Muscle of back (tissue), 11 donors: ENCODE results near the gene F2. TPM values are rescaled to one million over a fixed set of nuclear protein-coding genes. Genes with fewer than 3 reads are reported as not detected.

Source experiments
- DNase-seq, 3 donors: peaks; one replicate each; pipeline versions ENCODE4 v3.0.0 to v3.0.0-alpha.2; 2013
- polyA plus RNA-seq, 10 donors: library from polyadenylated mRNA; unstranded; fragments of 120-200 nt; gene quantifications; one replicate each; pipeline ENCODE4 v1.2.1, GENCODE V29; 2013; ENCODE audit not compliant: insufficient read length in 10 of 10

Gene F2
- polyA plus RNA-seq, 10 donors, result 0.50 TPM; not detected in 9

DNA sequence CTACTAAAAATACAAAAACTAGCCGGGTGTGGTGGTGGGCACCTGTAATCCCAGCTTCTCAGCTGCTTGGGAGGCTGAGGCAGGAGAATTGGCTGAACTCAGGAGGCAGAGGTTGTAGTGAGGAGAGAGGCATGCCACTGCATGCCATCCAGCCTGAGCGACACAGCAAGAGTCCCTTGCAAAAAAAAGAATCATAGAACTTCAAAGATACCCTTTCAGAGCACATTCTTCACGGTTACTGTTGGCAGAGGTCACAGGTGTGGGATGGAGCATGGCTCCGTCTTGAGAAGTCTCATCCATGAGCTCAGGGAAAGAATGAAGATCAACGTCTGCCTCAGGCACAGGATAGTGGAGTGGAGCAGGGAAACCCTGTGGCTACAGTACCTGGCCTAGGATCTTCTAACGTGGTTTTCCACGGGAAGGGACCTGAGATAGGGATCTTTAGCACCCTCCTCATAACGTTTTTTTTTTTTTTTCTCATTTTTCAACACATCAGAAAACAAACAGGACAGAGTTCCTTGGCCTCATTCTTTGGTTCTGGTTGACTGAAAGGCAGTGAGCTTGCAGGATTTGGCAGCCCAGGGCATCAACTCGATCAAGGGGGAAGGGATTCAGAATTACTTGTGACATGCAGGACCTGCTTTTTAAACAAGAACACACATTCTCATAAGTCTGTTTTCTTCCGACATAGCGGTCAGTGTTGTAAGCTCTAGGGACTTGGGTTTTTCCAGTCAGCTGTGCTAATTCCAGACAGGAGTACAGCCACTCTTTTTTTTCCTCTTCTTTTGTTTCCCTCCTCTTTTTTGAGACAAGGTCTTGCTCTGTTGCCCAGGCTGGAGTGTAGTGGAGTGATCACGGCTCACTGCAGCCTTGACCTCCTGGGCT, 22.8 kb downstream of the F2 start:
- peak in 1 of 3 donors; percentile 14 for DNase-seq

DNA sequence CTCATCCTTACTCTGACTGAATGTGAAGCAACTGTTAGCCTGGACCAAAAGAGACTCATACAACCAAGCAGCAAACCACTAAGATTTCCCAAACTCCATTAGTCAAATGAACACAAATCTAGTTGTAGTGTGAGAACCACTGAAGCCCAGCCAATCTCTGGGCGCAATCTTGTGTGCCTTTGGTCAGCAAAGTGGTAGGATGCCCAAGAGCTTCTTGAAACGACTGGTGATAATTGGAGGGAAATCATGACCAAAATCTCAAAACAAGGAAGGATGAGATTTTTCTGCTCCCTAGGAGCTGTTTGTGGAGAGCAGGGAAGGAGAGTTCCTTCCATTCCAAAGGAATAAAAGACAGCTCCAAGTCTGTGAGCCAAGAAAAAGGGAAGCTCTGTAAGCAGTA, 24.0 kb downstream of the F2 start:
- DNase-seq, result no peak

DNA sequence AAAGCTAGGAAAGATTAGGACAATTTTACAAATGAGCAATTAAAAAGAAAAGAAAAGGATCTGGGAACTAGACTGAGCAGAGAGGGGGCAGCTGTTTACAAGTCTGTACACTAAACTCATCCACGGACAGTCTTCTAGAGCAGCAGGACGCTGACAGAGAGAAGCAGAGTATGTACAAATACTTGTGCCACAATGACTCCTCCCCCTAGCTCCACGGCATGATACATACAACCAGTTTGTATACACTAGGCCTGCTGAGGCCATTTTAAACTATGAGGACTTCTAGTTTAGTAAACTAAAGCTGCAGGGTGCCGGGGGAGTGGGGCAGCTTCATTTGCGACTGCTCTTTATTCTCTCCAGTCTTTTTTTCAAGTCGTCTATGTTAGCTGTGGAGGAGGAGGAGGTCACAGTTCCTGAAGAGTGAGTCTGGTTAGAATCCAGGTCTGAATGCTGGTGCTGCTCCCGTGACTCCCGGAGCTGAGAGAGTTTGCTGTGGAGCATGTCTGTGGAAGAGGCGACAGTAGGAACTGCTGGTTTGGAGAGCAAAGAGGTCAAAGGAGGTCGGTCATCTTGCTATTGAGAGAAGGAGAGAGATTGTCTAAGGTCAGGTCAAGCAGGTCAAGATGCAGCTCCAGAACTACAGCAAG, 24.8 kb downstream of the F2 start:
- no peak for DNase-seq

DNA sequence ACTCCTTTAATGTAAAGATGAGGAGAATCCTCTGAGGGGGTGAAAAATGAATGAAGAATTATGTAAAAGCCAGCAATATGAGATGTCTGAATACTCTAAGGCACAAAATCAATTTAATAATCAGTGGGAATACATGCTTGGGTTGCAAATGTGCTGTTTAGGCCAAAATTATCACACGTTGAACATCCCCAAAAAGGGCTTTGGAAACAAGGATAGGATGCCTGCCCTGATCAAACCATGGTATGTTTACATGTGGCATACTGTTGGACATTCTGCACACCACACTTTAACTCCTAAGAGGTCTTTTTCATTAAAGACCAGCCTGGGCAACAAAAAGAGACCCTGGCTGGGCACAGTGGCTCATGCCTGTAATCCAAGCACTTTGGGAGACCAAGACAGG, 26.3 kb downstream of the F2 start:
- DNase-seq, result no peak

DNA sequence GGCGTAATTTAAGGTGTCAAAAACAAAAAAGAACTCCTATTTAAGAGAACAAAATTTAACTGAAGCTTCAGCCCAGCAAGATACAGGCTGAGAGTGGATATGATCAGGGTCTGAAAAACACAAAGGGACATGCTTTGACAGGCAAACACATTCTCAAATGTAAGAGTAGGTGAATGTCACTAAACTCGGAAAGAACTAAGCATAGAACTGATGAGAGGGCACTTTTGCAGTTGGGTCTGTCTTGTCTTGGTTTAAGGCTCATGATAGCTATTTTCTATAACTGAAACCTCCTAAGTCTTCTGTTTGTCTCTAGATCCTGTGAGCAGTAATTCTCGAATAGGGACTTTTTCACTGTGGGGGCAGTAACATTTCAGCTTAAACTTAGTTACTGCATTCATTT, 27.0 kb downstream of the F2 start:
- no peak for DNase-seq

DNA sequence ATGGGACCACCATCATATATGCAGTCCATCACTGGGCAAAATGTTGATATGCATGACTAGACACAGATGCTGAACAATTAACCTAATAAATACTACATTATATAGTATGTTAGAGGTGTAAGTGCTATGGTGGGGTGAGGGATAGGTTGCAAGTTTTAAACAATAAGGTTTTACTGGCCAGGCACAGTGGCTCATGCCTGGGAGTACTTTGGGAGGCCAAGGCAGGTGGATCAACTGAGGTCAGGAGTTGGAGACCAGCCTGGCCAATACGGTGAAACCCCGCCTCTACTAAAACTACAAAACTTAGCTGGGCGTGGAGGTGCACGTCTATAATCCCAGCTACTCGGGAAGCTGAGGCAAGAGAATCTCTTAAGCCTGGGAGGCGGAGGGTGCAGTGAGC, 28.1 kb downstream of the F2 start:
- no peak for DNase-seq

DNA sequence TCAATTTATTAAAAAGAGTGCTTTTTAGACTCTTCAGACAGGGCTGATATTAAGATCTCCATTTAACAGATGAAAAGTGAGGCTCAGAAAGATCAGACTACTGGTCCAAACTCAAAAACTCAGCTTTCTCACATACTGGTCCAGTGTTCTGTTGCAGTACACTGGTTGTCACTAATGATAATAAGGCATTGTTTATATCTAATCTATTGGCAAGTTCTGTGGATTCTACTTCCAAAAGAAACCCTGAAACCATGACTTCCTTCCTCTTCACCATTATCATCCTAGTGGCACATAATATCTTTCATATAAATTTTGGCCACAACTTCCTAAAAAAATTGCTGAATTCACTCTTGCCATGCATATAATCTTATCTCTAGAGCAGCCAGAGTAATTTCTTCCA, 36.9 kb downstream of the F2 start:
- DNase-seq, result no peak

DNA sequence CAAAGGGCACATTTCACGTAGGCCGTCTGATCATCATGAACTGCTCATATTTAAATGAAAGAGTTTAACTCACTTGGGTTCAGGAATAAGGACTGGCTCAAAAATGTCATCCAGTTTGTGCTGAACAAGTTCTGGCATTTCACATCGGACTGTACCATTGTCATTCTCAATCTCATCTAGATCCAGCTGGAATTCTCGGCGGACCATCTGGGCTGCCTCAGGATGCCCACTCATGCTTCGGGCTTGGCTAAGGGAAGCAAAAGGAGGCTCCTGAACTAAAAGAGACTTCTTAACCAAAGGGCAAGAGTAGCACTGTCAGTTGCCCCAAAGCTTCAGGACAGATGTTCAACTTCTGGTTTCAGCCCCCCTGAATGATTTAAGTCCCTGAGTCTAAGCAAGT, 40.2 kb downstream of the F2 start:
- no peak for DNase-seq

DNA sequence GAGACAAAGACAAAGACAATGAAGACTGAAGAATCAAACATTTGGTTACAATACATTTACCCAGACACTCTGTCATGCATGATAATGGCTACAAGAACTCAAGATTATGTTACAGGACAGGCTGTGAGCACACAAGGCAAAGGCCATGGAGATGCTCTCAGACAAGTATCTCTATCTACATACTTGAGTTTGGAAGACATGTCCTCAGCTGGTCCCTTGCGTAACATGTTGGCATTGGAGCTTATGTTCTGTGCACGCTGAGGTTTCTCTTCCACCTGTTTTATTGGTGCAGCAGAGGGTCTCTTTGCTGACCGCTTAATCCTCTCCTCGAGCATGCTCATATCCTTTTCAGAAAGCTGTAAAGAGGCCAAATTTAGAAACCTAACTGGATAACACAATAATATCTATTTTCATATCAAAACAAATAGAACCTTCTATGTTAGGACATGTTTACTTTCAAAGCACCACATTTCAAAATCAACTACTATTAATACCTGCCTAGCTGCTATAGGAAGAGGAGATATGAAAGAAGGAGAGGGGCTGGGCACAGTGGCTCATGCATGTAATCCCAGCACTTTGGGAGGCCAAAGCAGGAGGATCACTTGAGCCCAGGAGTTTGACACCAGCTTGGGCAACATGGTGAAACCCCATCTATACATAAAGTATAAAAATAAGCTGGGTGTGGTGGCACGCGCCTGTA, 41.6 kb downstream of the F2 start:
- no peak for DNase-seq

DNA sequence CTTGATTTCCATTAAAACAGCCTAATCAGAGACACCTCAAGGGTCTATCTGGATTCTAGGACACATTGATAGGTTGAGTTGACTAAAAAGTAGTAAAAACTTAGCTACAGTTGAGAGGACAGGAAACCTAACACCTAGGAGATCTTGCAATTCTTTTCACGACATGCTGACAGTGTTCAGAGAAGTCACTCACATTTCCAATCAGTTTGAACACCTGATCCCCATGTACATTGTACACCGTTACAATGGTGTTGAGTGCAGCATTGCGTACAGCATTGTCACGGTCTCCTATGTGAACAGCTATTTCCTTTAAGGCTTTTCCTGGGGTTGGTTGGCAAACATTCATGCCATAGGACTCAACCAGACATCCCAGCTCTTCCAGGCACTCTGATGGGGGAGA, 42.8 kb downstream of the F2 start:
- DNase-seq, result no peak

DNA sequence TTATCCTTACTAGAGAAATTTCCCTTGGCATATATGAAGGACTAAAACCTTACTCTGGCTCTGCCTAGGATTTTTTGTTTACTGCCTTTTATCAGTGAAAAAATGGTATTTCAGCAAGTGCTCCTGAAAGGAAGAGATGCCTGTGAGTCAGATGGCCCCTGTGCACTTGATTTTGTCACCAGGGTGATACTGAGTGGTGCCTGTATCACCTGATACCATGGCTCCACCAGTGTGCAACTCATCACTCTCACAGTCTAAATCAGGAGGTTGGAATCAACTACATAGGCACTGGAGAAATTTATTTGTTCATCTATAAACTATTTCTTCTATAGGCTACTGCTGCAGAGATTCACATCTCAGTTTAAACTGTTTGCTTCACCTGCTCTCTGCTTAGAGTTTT, 43.2 kb downstream of the F2 start:
- no peak for DNase-seq

DNA sequence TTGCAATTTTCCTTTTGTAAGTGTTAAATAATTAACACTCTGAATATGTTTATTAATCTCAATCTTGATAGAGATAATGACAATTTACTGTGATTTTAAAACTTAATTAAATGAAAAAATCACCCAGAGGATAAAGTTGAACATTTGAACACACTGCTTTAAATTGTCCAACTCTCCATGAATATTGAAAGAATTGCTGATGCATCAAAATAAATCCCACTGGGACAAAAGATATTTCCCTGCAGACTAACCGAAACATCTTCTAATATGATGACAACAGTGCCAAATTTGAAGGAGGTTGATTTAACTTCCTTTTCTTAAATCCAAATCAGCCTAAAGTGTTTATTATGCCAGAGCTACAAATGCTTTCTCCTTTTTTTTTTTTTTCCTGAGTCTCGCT, 47.6 kb downstream of the F2 start:
- no peak for DNase-seq

DNA sequence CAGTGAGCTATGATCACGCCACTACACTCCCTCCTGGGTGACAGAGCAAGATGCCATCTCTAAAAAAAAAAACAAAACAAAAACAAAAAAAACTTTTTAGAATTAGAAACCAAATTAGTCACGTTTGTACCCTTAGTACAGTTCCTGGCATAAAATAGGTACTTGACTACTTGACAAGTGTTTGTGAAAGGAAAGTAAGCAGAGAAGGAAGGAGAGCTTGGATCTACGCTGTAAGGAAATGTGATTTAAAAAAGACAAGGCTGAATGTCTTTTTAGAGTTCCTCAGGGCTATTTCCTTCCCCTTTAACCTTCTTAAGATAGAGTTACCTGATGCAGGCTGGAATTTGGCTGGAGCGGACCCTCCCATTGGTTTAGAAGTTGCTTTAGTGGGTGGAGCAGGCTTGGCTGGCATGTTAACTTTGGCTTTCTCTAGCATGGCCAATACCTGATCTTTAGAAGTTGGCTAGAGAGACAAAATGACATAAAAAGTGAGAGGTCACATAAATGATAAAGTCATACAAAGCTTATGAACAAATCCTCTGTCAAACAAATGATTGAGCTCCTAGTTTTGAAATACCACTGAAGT, 50.7 kb downstream of the F2 start:
- DNase-seq, result no peak

DNA sequence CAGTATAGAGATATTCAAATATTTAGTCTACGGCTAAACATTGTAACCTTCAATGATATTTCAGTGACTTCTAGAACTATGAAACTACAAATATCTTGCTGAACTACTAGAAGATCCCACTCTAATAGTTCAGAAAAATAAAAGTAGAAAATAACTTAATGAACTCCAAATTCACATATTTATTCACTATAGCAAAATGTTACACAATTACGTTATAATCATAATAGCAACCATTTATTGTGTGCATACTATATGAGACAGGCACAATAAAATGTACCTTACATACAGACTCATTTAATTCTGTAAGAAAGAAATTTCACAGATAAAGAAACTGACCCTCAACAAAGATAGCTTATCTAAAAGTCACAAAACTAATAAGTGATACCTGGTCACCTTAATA, 57.9 kb downstream of the F2 start:
- DNase-seq, result no peak

DNA sequence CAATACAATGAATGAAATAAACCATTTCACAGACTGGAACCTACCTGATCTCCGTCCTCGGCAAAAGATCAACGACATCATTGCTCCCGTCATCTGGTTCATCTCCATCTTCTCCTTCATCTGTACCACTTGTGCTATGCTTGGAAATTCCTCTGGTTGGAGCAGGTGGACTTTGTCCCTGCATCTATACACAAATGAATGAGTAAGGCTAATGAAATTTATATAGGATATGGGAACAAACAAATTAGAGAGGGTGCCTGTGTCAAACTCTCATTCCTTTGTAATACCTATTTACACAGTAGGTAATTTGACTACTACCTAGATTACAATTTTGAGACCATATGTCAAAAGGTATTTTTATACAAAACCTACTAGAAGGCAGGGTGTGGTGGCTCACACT, 59.4 kb downstream of the F2 start:
- DNase-seq, result no peak

Other genes starting within 250 kb of the F2 start
- gene AMBRA1, start 125.2 kb upstream of the F2 start, polyA plus RNA-seq, result 10 to 100 TPM; 10.4 to 14.6 (median 11.8) TPM
- 1 to 10 TPM; 2.4 to 3.5 (median 3.0) TPM for gene HARBI1, start 102.0 kb upstream of the F2 start, polyA plus RNA-seq
- 10 to 100 TPM; 28.8 to 47.7 (median 34.6) TPM for gene ATG13, start 101.7 kb upstream of the F2 start, polyA plus RNA-seq
- 10 to 100 TPM; 34.3 to 43.3 (median 37.0) TPM for gene ARHGAP1, start 18.6 kb upstream of the F2 start, polyA plus RNA-seq
- gene ZNF408, start 18.2 kb upstream of the F2 start, polyA plus RNA-seq, result 10 to 100 TPM in 1 of 10 donors, 1 to 10 TPM in 9; 5.4 to 14.6 (median 6.9) TPM
- gene CKAP5, start 127.1 kb downstream of the F2 start, polyA plus RNA-seq, result 10 to 100 TPM; 43.5 to 70.1 (median 55.1) TPM
- 10 to 100 TPM; 19.3 to 37.4 (median 23.2) TPM for gene LRP4, start 199.3 kb downstream of the F2 start, polyA plus RNA-seq
- gene CSTPP1, start 217.5 kb downstream of the F2 start, polyA plus RNA-seq, result 10 to 100 TPM; 17.9 to 28.6 (median 20.0) TPM